Left lung (tissue), 10 donors: ENCODE results near the gene OTX1. TPM values are rescaled to one million over a fixed set of nuclear protein-coding genes. Genes with fewer than 3 reads are reported as not detected.
"Not testable (repeated sequence)": the region's sequence is repeated elsewhere in the genome, so short reads cannot be mapped to it uniquely, and the experiment has no call there.

Experiments used
- ATAC-seq: fragments of 200-7000 bp; cut with Tn5 transposase; one replicate; pipeline ENCODE4 v1.9.1; 2020; ENCODE audit warnings: moderate library complexity
- DNase-seq, 4 donors: peaks; one replicate each; pipeline ENCODE4 v3.0.0-alpha.2; 2013 to 2020
- H3K27ac ChIP-seq, 2 donors: fragments of 200-600 bp; sonication (generic) in 1 of 2; one replicate each; pipeline versions ENCODE4 v1.5.0 to v1.8.0; 2020 to 2021
- H3K27me3 ChIP-seq, 2 donors: fragments of 200-600 bp; sonication (generic) in 1 of 2; one replicate each; pipeline versions ENCODE4 v1.5.0 to v1.8.0; 2020 to 2021
- H3K36me3 ChIP-seq, 2 donors: fragments of 200-600 bp; sonication (generic) in 1 of 2; one replicate each; pipeline versions ENCODE4 v1.5.0 to v1.8.0; 2020 to 2021
- H3K4me1 ChIP-seq, 2 donors: fragments of 200-600 bp; one replicate each; pipeline ENCODE4 v1.8.0; 2021
- H3K4me3 ChIP-seq, 2 donors: fragments of 200-600 bp; sonication (generic) in 1 of 2; one replicate each; pipeline versions ENCODE4 v1.5.0 to v1.8.0; 2020 to 2021; ENCODE audit warnings: mild to moderate bottlenecking in 1 of 2
- H3K9me3 ChIP-seq, 2 donors: fragments of 200-600 bp; sonication (generic) in 1 of 2; one replicate each; pipeline versions ENCODE4 v1.5.0 to v1.8.0; 2020 to 2021
- CTCF ChIP-seq, 2 donors: fragments of 200-600 bp; sonication (generic) in 1 of 2; IDR thresholded peaks; one replicate each; pipeline versions ENCODE4 v1.5.0 to v1.8.0; 2021; ENCODE audit warnings: antibody characterized with exemption in 2 of 2
- intact Hi-C, 2 donors: fragments of 100-400 bp; cut with DNase I; formaldehyde crosslinking; loops; one replicate each; pipeline versions ENCODE4 v1.11.2 to v1.14.2; 2022
- polyA plus RNA-seq, 6 donors: library from polyadenylated mRNA; unstranded; fragments of 120-200 nt; gene quantifications; one replicate each; pipeline ENCODE4 v1.2.1, GENCODE V29; 2013; ENCODE audit not compliant: insufficient read length in 6 of 6
- total RNA-seq, 2 donors: library from RNA; stranded (reverse); fragmentation: NEBNext Ultra II Directional; extraction: Animal tissue kit (Norgen Biotek cat#: 25700); gene quantifications; one replicate each; pipeline ENCODE4 v1.2.1, GENCODE V29; 2021
- donor health status: DM: no; HTN: yes; CAD: no.
- donor health status: DM: no; HTN: no; CAD: no.

Gene OTX1
- total and polyA plus RNA-seq, 8 donors = 0.04 to 0.55 (median 0.14) TPM; not detected in 1

GRCh38 chr2:63009490-63009889 is 41.1 kb upstream of the OTX1 start:
- Histone ChIP-seq H3K4me1 (no peaks in the 10 kb centered on the region), H3K27ac (no peak overlapping the region), H3K36me3 (no peaks in the 10 kb centered on the region), H3K4me3 (no peak overlapping the region), H3K9me3 (no peaks in the 10 kb centered on the region), H3K27me3 (no peaks in the 10 kb centered on the region)
- no peak for TF ChIP-seq CTCF (IDR thresholded peaks at IDR 0.05)
- ATAC-seq = no peak
- intact Hi-C loops = no loop called here
- no peak for DNase-seq

GRCh38 chr2:63012541-63012940 is 38.1 kb upstream of the OTX1 start:
- Histone ChIP-seq H3K36me3 (peaks cover 0 to 5% of the 10 kb centered on the region in 2 donors), H3K4me1 (no peaks in the 10 kb centered on the region), H3K4me3 (no peak overlapping the region), H3K27ac (no peak overlapping the region), H3K9me3 (no peaks in the 10 kb centered on the region), H3K27me3 (no peaks in the 10 kb centered on the region)
- peak in 2 of 4 donors; percentile 10 to 20 for DNase-seq
- intact Hi-C loops = no loop called here
- no peak for TF ChIP-seq CTCF (IDR thresholded peaks at IDR 0.05)
- ATAC-seq = no peak

GRCh38 chr2:63013438-63013837 is 37.2 kb upstream of the OTX1 start:
- ATAC-seq (no peak), DNase-seq (no peak)
- no peaks in the 10 kb centered on the region for H3K4me1 ChIP-seq
- no peaks in the 10 kb centered on the region for H3K27me3 ChIP-seq
- intact Hi-C loops = no loop called here
- H3K36me3 ChIP-seq = peaks cover 0 to 5% of the 10 kb centered on the region in 2 donors
- H3K4me3 ChIP-seq = no peak overlapping the region
- H3K27ac ChIP-seq = no peak overlapping the region
- no peak for TF ChIP-seq CTCF (IDR thresholded peaks at IDR 0.05)
- no peaks in the 10 kb centered on the region for H3K9me3 ChIP-seq

- intact Hi-C loops = no loop called here
- no peak for ATAC-seq
- Histone ChIP-seq H3K4me3 (no peak overlapping the region), H3K9me3 (no peaks in the 10 kb centered on the region), H3K27ac (no peak overlapping the region), H3K27me3 (no peaks in the 10 kb centered on the region), H3K4me1 (no peaks in the 10 kb centered on the region), H3K36me3 (peaks cover 0 to 5% of the 10 kb centered on the region in 2 donors)
- DNase-seq = no peak
- no peak for TF ChIP-seq CTCF (IDR thresholded peaks at IDR 0.05)
Observed at GRCh38 chr2:63015389-63015788, 35.2 kb upstream of the OTX1 start.

- H3K36me3 ChIP-seq = peaks cover 0 to 5% of the 10 kb centered on the region in 2 donors
- TF ChIP-seq CTCF (IDR thresholded peaks at IDR 0.05) = no peak
Observed at GRCh38 chr2:63018439-63018838, 32.2 kb upstream of the OTX1 start.

GRCh38 chr2:63019686-63020085 is 30.9 kb upstream of the OTX1 start:
- H3K4me1 ChIP-seq, DNase-seq, H3K4me3 ChIP-seq, H3K27ac ChIP-seq, ATAC-seq, H3K36me3 ChIP-seq, intact Hi-C loops, H3K27me3 ChIP-seq, H3K9me3 ChIP-seq: not testable (repeated sequence)

More at GRCh38 chr2:63018439-63018838, 32.2 kb upstream of the OTX1 start:
- Histone ChIP-seq H3K27me3 (no peaks in the 10 kb centered on the region), H3K4me3 (no peak overlapping the region), H3K4me1 (no peaks in the 10 kb centered on the region), H3K27ac (no peak overlapping the region), H3K9me3 (no peaks in the 10 kb centered on the region)
- ATAC-seq (no peak), DNase-seq (no peak)
- intact Hi-C loops = no loop called here
